T-cell (primary cell): ENCODE data around the gene SLC26A1. TPM values are rescaled to one million over a fixed set of nuclear protein-coding genes. Genes with fewer than 3 reads are reported as not detected.

ENCODE experiments used
- ATAC-seq, 4 experiments: fragments of 200-7000 bp in 3 of 4; fragments of 150-1000 bp in 1 of 4; cut with Tn5 transposase; replicated peaks in 1 of 4; 1 replicate in 3 of 4; 2 replicates in 1 of 4; pipeline ENCODE4 v1.10.0; 2021; ENCODE audit warnings: moderate library complexity in 3 of 4, mild to moderate bottlenecking in 2 of 4, moderate number of reproducible peaks in 1 of 4
- CTCF ChIA-PET, 2 donors: fragments of 300-600 bp; sonication (Branson Sonifier 250); formaldehyde crosslinking; loops; one replicate each; lab custom pipeline; 2022; ENCODE audit warnings: antibody characterized with exemption in 2 of 2; lab: Charles Lee
- POLR2A ChIA-PET, 2 donors: fragments of 300-600 bp; sonication (Branson Sonifier 250); formaldehyde crosslinking; loops; one replicate each; lab custom pipeline; 2022; ENCODE audit warnings: antibody characterized with exemption in 2 of 2; lab: Charles Lee
- DNase-seq, 35 experiments: peaks; one replicate each; pipeline versions ENCODE4 v3.0.0 to v3.0.0-alpha.2; 2013 to 2023
- H3K27ac ChIP-seq: one replicate; pipeline ENCODE4 v1.5.1; 2013; ENCODE audit warnings: low read length
- H3K27me3 ChIP-seq, 2 experiments: replicated peaks in 1 of 2; 1 replicate in 1 of 2; 2 replicates in 1 of 2; pipeline versions ENCODE4 v1.6.1 to v1.7.0; 2013; ENCODE audit warnings: low read length in 1 of 2, mixed read lengths in 1 of 2; ENCODE audit not compliant: control insufficient read depth in 2 of 2, insufficient read depth in 2 of 2; ENCODE audit errors: extremely low read depth in 1 of 2
- H3K36me3 ChIP-seq, 2 donors: 1 replicate in 1 of 2; 2 replicates in 1 of 2; pipeline versions ENCODE4 v1.6.1 to v1.7.0; 2013; ENCODE audit warnings: low read length in 1 of 2; ENCODE audit not compliant: control insufficient read depth in 2 of 2, insufficient read depth in 1 of 2; ENCODE audit errors: extremely low read depth in 1 of 2
- H3K4me1 ChIP-seq, 2 experiments: 1 replicate in 1 of 2; 2 replicates in 1 of 2; pipeline versions ENCODE4 v1.6.1 to v1.7.0; 2013; ENCODE audit warnings: low read length in 2 of 2, mixed read lengths in 1 of 2; ENCODE audit not compliant: insufficient read depth in 2 of 2, control insufficient read depth in 1 of 2; ENCODE audit errors: extremely low read depth in 1 of 2
- H3K4me3 ChIP-seq, 2 donors: 1 replicate in 1 of 2; 2 replicates in 1 of 2; pipeline versions ENCODE4 v1.5.1 to v1.7.0; 2013; ENCODE audit warnings: mild to moderate bottlenecking in 2 of 2, low read length in 1 of 2, moderate library complexity in 1 of 2; ENCODE audit not compliant: control insufficient read depth in 1 of 2; ENCODE audit errors: extremely low read depth in 1 of 2
- H3K9me3 ChIP-seq: 2 replicates; pipeline ENCODE4 v1.7.0; 2013
- H3K27ac Mint-ChIP-seq, 2 donors: one replicate each; pipeline ENCODE4 v1.8.0; 2020 to 2021; ENCODE audit warnings: mild to moderate bottlenecking in 2 of 2, mixed read lengths in 2 of 2
- H3K27me3 Mint-ChIP-seq, 2 donors: one replicate each; pipeline ENCODE4 v1.8.0; 2021 to 2022; ENCODE audit warnings: mixed read lengths in 2 of 2
- H3K36me3 Mint-ChIP-seq: one replicate; pipeline ENCODE4 v1.8.0; 2021; ENCODE audit warnings: mixed read lengths
- H3K4me1 Mint-ChIP-seq, 3 donors: one replicate each; pipeline ENCODE4 v1.8.0; 2020 to 2022; ENCODE audit warnings: mixed read lengths in 3 of 3, mild to moderate bottlenecking in 1 of 3
- H3K4me3 Mint-ChIP-seq, 3 donors: one replicate each; pipeline ENCODE4 v1.8.0; 2020 to 2022; ENCODE audit warnings: mild to moderate bottlenecking in 3 of 3, mixed read lengths in 3 of 3, moderate library complexity in 3 of 3
- H3K9me3 Mint-ChIP-seq, 3 donors: one replicate each; pipeline ENCODE4 v1.8.0; 2020 to 2022; ENCODE audit warnings: mixed read lengths in 3 of 3
- WGBS: methylation state at CpG from one replicate; pipeline ENCODE4 v1.1.5; 2013; ENCODE audit warnings: missing lambda C conversion rate; ENCODE audit not compliant: insufficient coverage; 5-methylcytosine and 5-hydroxymethylcytosine counted together
- total RNA-seq, 35 experiments: library from RNA in 6 of 35; stranded (reverse) in 6 of 35; fragments of 120-200 nt in 1 of 35; gene quantifications; one replicate each; pipeline versions ENCODE4 v1.2.1 to v1.2.4 and lab custom pipeline; 2013 to 2026

Gene SLC26A1
- total RNA-seq, 5 donors from 2014 or later (not counting 1 experiment from before 2014, with no cell fraction given): 0.16 to 1.5 (median 0.39) TPM; not detected in 1

- ATAC-seq (no peak), DNase-seq (no peak)
- ChIA-PET POLR2A (no interaction called here), CTCF (no interaction called here)
- no peak overlapping the region for H3K4me3 ChIP-seq
- Mint-ChIP-seq H3K36me3 (peaks cover 5% of the 10 kb centered on the region), H3K9me3 (no peaks in the 10 kb centered on the region), H3K4me1 (peaks cover 9 to 19% (median 12%) of the 10 kb centered on the region in 3 donors), H3K27me3 (no peaks in the 10 kb centered on the region), H3K27ac (no peak overlapping the region), H3K4me3 (no peak overlapping the region)
- H3K36me3 ChIP-seq: peaks cover 0 to 6% of the 10 kb centered on the region in 2 donors
- peaks cover 0 to 21% of the 10 kb centered on the region in 2 experiments for H3K4me1 ChIP-seq
- peaks cover 0 to under 1% of the 10 kb centered on the region in 2 experiments for H3K27me3 ChIP-seq
- no peak overlapping the region for H3K27ac ChIP-seq
- 98% methylated on average over 59 of the region's 83 CpGs for WGBS
- no peaks in the 10 kb centered on the region for H3K9me3 ChIP-seq
Measured at GRCh38 chr4:1023895-1024740, 30.9 kb upstream of the SLC26A1 start.

- Histone ChIP-seq H3K27ac (no peak overlapping the region), H3K36me3 (peaks cover 0 to 6% of the 10 kb centered on the region in 2 donors), H3K4me1 (peaks cover 0 to 21% of the 10 kb centered on the region in 2 experiments), H3K27me3 (no peaks in the 10 kb centered on the region), H3K4me3 (no peak overlapping the region), H3K9me3 (no peaks in the 10 kb centered on the region)
- 88% methylated on average over 7 of the region's 20 CpGs for WGBS
- ChIA-PET CTCF (no interaction called here), POLR2A (no interaction called here)
- DNase-seq: no peak
- Mint-ChIP-seq H3K36me3 (peaks cover 5% of the 10 kb centered on the region), H3K4me1 (peaks cover 9 to 19% (median 12%) of the 10 kb centered on the region in 3 donors), H3K9me3 (no peaks in the 10 kb centered on the region), H3K27me3 (no peaks in the 10 kb centered on the region), H3K27ac (no peak overlapping the region), H3K4me3 (no peak overlapping the region)
- ATAC-seq: no peak
Measured at GRCh38 chr4:1023075-1023640, 30.0 kb upstream of the SLC26A1 start.

DNA sequence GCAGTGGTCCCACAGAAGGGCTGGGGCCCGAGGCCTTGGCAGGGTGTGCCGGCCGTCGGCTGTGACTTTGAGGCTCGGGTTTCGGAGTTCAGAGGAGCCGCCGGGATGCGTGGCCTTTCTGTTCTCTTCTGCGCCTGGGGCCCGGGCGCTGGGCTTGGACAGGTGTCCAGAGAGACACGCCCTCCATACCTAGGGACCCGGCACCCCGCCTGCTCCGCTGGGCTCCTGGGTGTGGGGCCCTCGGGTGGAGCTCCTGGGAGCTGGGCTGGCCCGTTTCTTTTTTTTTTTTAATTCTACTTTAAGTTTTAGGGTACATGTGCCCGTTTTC lies 29.5 kb upstream of the SLC26A1 start:
- H3K4me3 ChIP-seq: no peak overlapping the region
- Mint-ChIP-seq H3K27ac (no peak overlapping the region), H3K4me1 (peaks cover 9 to 19% (median 12%) of the 10 kb centered on the region in 3 donors), H3K4me3 (no peak overlapping the region), H3K9me3 (no peaks in the 10 kb centered on the region), H3K27me3 (no peaks in the 10 kb centered on the region), H3K36me3 (peaks cover 5% of the 10 kb centered on the region)
- peaks cover 0 to 6% of the 10 kb centered on the region in 2 donors for H3K36me3 ChIP-seq
- DNase-seq (no peak), ATAC-seq (no peak)
- 98% methylated on average over 16 of the region's 19 CpGs for WGBS
- ChIA-PET CTCF (no interaction called here), POLR2A (no interaction called here)
- no peaks in the 10 kb centered on the region for H3K27me3 ChIP-seq
- H3K4me1 ChIP-seq: peaks cover 0 to 21% of the 10 kb centered on the region in 2 experiments
- H3K27ac ChIP-seq: no peak overlapping the region
- no peaks in the 10 kb centered on the region for H3K9me3 ChIP-seq

GRCh38 chr4:1022051-1022738 lies 29.0 kb upstream of the SLC26A1 start:
- H3K4me3 Mint-ChIP-seq: no peak overlapping the region
- WGBS: 96% methylated on average over 45 of the region's 46 CpGs

GRCh38 chr4:1021386-1022050 lies 28.3 kb upstream of the SLC26A1 start:
- POLR2A ChIA-PET: no interaction called here

More at GRCh38 chr4:1022051-1022738, 29.0 kb upstream of the SLC26A1 start:
- Mint-ChIP-seq H3K36me3 (peaks cover 5% of the 10 kb centered on the region), H3K27ac (no peak overlapping the region), H3K27me3 (no peaks in the 10 kb centered on the region), H3K4me1 (peaks cover 9 to 19% (median 12%) of the 10 kb centered on the region in 3 donors), H3K9me3 (no peaks in the 10 kb centered on the region)
- Histone ChIP-seq H3K27me3 (no peaks in the 10 kb centered on the region), H3K4me3 (no peak overlapping the region), H3K36me3 (peaks cover 0 to 6% of the 10 kb centered on the region in 2 donors), H3K4me1 (peaks cover 0 to 21% of the 10 kb centered on the region in 2 experiments), H3K27ac (no peak overlapping the region), H3K9me3 (no peaks in the 10 kb centered on the region)
- DNase-seq: no peak
- POLR2A ChIA-PET: no interaction called here
- no peak for ATAC-seq
- CTCF ChIA-PET: no interaction called here

More at GRCh38 chr4:1021386-1022050, 28.3 kb upstream of the SLC26A1 start:
- WGBS: 85% methylated on average over 13 of the region's 19 CpGs
- H3K27me3 Mint-ChIP-seq: no peaks in the 10 kb centered on the region
- Histone ChIP-seq H3K27ac (no peak overlapping the region), H3K36me3 (peaks cover 0 to 6% of the 10 kb centered on the region in 2 donors), H3K4me3 (no peak overlapping the region), H3K9me3 (no peaks in the 10 kb centered on the region), H3K4me1 (peaks cover 0 to 21% of the 10 kb centered on the region in 2 experiments), H3K27me3 (no peaks in the 10 kb centered on the region)
- ATAC-seq (no peak), DNase-seq (no peak)
- peaks cover 5% of the 10 kb centered on the region for H3K36me3 Mint-ChIP-seq
- peaks cover 9 to 19% (median 12%) of the 10 kb centered on the region in 3 donors for H3K4me1 Mint-ChIP-seq
- no peak overlapping the region for H3K4me3 Mint-ChIP-seq
- CTCF ChIA-PET: no interaction called here
- H3K27ac Mint-ChIP-seq: no peak overlapping the region
- H3K9me3 Mint-ChIP-seq: no peaks in the 10 kb centered on the region
